ENCODE data around the gene DLG2. TPM values are rescaled to one million over a fixed set of nuclear protein-coding genes. Genes with fewer than 3 reads are reported as not detected.

Gene DLG2
- total RNA-seq, 1 donor from 2014 or later, result 2.1 TPM

GRCh38 chr11:83978942-83979341 lies 1648.2 kb downstream of the DLG2 start:
- DNase-seq (ENCODE audit: low read depth, low spot score), result no peak
- no peak overlapping the region for H3K27ac Mint-ChIP-seq (ENCODE audit: unreplicated experiment)
- no peak for TF ChIP-seq CTCF (conservative IDR thresholded peaks at IDR 0.05)
- H3K36me3 Mint-ChIP-seq (ENCODE audit: low read depth), result no peaks in the 10 kb centered on the region
- no peak overlapping the region for H3K4me3 Mint-ChIP-seq
- peaks cover 10% of the 10 kb centered on the region for H3K4me1 Mint-ChIP-seq
- H3K9me3 Mint-ChIP-seq, result no peaks in the 10 kb centered on the region
- no peaks in the 10 kb centered on the region for H3K27me3 Mint-ChIP-seq (ENCODE audit: low read depth)

DNA sequence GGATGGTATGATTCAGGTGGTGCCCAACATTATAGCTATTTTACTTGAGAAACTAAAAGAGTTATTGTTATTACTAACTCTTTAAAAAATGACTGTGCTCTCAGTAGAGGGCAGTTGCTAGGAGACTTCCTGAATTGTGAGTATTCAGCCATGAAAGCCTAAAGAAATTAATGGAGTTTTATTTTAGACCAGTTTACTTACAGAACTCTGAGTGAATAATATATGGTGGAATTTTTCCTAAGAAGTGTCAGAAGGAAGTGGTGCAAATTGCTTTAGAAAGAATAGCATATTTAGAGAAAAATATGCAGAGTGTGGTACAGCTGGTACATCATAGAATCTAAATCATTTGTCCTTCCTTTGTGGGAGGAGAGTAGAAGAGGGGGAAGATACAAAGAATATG lies 1651.1 kb downstream of the DLG2 start:
- Mint-ChIP-seq H3K27ac (ENCODE audit: unreplicated experiment) (no peak overlapping the region), H3K4me3 (no peak overlapping the region), H3K4me1 (peaks cover 14% of the 10 kb centered on the region), H3K9me3 (no peaks in the 10 kb centered on the region), H3K27me3 (ENCODE audit: low read depth) (no peaks in the 10 kb centered on the region), H3K36me3 (ENCODE audit: low read depth) (no peaks in the 10 kb centered on the region)
- DNase-seq (ENCODE audit: low read depth, low spot score), result no peak
- TF ChIP-seq CTCF (conservative IDR thresholded peaks at IDR 0.05), result no peak

- Mint-ChIP-seq H3K9me3 (no peaks in the 10 kb centered on the region), H3K27me3 (ENCODE audit: low read depth) (no peaks in the 10 kb centered on the region), H3K36me3 (ENCODE audit: low read depth) (no peaks in the 10 kb centered on the region), H3K4me1 (peaks cover 25% of the 10 kb centered on the region), H3K4me3 (no peak overlapping the region), H3K27ac (ENCODE audit: unreplicated experiment) (no peak overlapping the region)
- no peak for TF ChIP-seq CTCF (conservative IDR thresholded peaks at IDR 0.05)
- no peak for DNase-seq (ENCODE audit: low read depth, low spot score)
These were observed 1654.6 kb downstream of the DLG2 start for GRCh38 chr11:83972536-83972935.

GRCh38 chr11:83971063-83971462 lies 1656.1 kb downstream of the DLG2 start:
- no peak for DNase-seq (ENCODE audit: low read depth, low spot score)
- peak overlapping the region; percentile 6 for H3K27ac Mint-ChIP-seq (ENCODE audit: unreplicated experiment)

DNA sequence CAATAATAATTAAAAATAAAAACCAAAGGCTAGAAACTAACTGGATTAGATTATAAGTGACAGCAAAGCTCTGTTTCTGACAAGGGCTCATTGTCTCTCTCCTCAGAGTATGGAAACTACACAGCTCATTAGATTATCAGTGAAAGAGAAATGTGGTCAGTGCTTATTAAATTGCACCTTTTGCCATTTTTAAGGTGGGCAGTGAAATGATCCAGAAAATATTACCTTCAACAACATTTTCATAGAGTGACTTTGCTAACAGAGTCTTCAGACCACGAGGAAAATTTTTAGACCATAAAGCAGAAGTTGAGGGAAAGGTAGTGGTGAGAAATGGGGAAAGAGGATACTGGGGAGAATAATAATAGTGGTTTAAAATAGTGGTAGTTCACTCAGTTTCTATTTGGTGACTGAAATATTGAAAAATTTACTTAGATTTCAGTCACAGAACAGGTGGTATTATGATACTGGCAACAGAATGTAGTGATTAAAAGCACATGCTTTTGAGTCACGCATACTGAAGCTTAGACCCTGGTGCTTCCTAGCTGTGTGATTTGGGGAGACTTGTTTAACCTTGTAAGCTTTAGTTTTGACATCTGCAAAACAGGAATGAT lies 1657.0 kb downstream of the DLG2 start:
- no peaks in the 10 kb centered on the region for H3K36me3 Mint-ChIP-seq (ENCODE audit: low read depth)
- H3K4me1 Mint-ChIP-seq, result peaks cover 15% of the 10 kb centered on the region
- no peaks in the 10 kb centered on the region for H3K27me3 Mint-ChIP-seq (ENCODE audit: low read depth)
- no peak for DNase-seq (ENCODE audit: low read depth, low spot score)
- no peak overlapping the region for H3K4me3 Mint-ChIP-seq
- no peak overlapping the region for H3K27ac Mint-ChIP-seq (ENCODE audit: unreplicated experiment)
- H3K9me3 Mint-ChIP-seq, result no peaks in the 10 kb centered on the region
- no peak for TF ChIP-seq CTCF (conservative IDR thresholded peaks at IDR 0.05)

More at GRCh38 chr11:83971063-83971462, 1656.1 kb downstream of the DLG2 start:
- Mint-ChIP-seq H3K36me3 (ENCODE audit: low read depth) (no peaks in the 10 kb centered on the region), H3K27me3 (ENCODE audit: low read depth) (no peaks in the 10 kb centered on the region), H3K4me1 (peaks cover 21% of the 10 kb centered on the region), H3K9me3 (no peaks in the 10 kb centered on the region), H3K4me3 (no peak overlapping the region)
- no peak for TF ChIP-seq CTCF (conservative IDR thresholded peaks at IDR 0.05)
